ENCODE measurements around the gene ISL2.

ISL2 gene

GRCh38 chr15:76345880-76346668, 9.5 kb downstream of the ISL2 start:
- Histone ChIP-seq H3K9me2 (replicated peaks; ENCODE audit: low read depth, low read length) (no peaks in the 10 kb centered on the region), H3K36me3 (ENCODE audit: insufficient read depth, low read length) (0 out of 2 replicates have a peak, but pooled peaks cover 4% of the 10 kb centered on the region), H3K4me2 (ENCODE audit: low read depth, low read length, poor library complexity, severe bottlenecking) (no peak overlapping the region), H3K9ac (ENCODE audit: low read depth, low read length, poor library complexity, severe bottlenecking) (no peak overlapping the region), H3F3A (ENCODE audit: low read depth) (no peaks in the 10 kb centered on the region), H3K9me3 (ENCODE audit: insufficient read depth, low read depth, low read length) (no peaks in the 10 kb centered on the region), H4K20me1 (ENCODE audit: insufficient read depth, low read length, poor library complexity, severe bottlenecking) (no peaks in the 10 kb centered on the region), H3K4me1 (ENCODE audit: insufficient read depth, low read length, poor library complexity, severe bottlenecking) (no peaks in the 10 kb centered on the region), H3K4me3 (ENCODE audit: low read length, poor library complexity, severe bottlenecking) (no peak overlapping the region), H2AFZ (ENCODE audit: low read length) (no peak overlapping the region), H3K27me3 (ENCODE audit: insufficient read depth, low read length, poor library complexity, severe bottlenecking) (no peaks in the 10 kb centered on the region), H3K79me2 (ENCODE audit: insufficient read depth, low read length) (no peaks in the 10 kb centered on the region)
- TF ChIP-seq, protein P1, sequence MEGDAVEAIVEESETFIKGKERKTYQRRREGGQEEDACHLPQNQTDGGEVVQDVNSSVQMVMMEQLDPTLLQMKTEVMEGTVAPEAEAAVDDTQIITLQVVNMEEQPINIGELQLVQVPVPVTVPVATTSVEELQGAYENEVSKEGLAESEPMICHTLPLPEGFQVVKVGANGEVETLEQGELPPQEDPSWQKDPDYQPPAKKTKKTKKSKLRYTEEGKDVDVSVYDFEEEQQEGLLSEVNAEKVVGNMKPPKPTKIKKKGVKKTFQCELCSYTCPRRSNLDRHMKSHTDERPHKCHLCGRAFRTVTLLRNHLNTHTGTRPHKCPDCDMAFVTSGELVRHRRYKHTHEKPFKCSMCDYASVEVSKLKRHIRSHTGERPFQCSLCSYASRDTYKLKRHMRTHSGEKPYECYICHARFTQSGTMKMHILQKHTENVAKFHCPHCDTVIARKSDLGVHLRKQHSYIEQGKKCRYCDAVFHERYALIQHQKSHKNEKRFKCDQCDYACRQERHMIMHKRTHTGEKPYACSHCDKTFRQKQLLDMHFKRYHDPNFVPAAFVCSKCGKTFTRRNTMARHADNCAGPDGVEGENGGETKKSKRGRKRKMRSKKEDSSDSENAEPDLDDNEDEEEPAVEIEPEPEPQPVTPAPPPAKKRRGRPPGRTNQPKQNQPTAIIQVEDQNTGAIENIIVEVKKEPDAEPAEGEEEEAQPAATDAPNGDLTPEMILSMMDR (conservative IDR thresholded peaks at IDR 0.05; ENCODE audit: low read length), result no peak
- TF ChIP-seq EZH2phosphoT487 (IDR thresholded peaks at IDR 0.05; ENCODE audit: borderline replicate concordance), result no peak

- Histone ChIP-seq H3K9ac (ENCODE audit: low read depth, low read length, poor library complexity, severe bottlenecking) (no peak overlapping the region), H3K9me2 (replicated peaks; ENCODE audit: low read depth, low read length) (no peaks in the 10 kb centered on the region), H2AFZ (ENCODE audit: low read length) (no peak overlapping the region), H3K4me1 (ENCODE audit: insufficient read depth, low read length, poor library complexity, severe bottlenecking) (no peaks in the 10 kb centered on the region), H3F3A (ENCODE audit: low read depth) (no peaks in the 10 kb centered on the region), H3K9me3 (ENCODE audit: insufficient read depth, low read depth, low read length) (no peaks in the 10 kb centered on the region), H3K4me3 (ENCODE audit: low read length, poor library complexity, severe bottlenecking) (no peak overlapping the region), H3K4me2 (ENCODE audit: low read depth, low read length, poor library complexity, severe bottlenecking) (no peak overlapping the region), H3K27me3 (ENCODE audit: insufficient read depth, low read length, poor library complexity, severe bottlenecking) (no peaks in the 10 kb centered on the region), H3K36me3 (ENCODE audit: insufficient read depth, low read length) (0 out of 2 replicates have a peak, but pooled peaks cover 4% of the 10 kb centered on the region), H4K20me1 (ENCODE audit: insufficient read depth, low read length, poor library complexity, severe bottlenecking) (no peaks in the 10 kb centered on the region), H3K79me2 (ENCODE audit: insufficient read depth, low read length) (no peaks in the 10 kb centered on the region)
- TF ChIP-seq, protein P1 (conservative IDR thresholded peaks at IDR 0.05; ENCODE audit: low read length), result no peak
- TF ChIP-seq EZH2phosphoT487 (IDR thresholded peaks at IDR 0.05; ENCODE audit: borderline replicate concordance), result no peak
Measured at GRCh38 chr15:76346669-76347481, 10.3 kb downstream of the ISL2 start.

DNA sequence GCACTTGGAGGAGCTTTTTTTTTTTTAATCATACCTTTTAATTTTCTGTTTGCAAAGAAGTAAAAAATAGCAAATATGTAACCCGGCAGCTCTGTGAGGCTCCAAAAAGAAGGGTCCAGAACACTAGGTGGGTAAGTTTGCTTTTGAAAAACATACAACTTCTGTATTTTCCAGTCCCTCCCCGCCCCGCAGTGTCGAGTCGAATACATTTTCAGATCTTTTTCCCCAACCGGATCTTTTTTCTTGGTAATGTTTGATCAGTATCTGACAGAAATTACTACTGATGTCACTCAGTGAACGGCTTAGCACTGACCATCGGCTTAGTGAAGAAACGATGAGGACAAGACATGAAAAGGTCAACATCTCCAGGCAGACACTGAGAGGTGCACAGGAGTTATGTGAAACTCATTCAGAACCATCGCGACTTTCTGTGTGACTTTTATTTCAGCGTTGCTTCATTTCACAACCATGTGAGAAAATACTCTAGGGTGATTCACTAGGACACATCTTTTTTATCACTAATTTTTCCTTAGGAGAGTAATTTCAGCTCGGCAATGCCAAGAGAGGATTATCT, 11.0 kb downstream of the ISL2 start:
- Histone ChIP-seq H3K79me2 (ENCODE audit: insufficient read depth, low read length) (no peaks in the 10 kb centered on the region), H3K4me3 (ENCODE audit: low read length, poor library complexity, severe bottlenecking) (no peak overlapping the region)

More for the DNA sequence above, 11.0 kb downstream of the ISL2 start:
- H3K27me3 ChIP-seq (ENCODE audit: insufficient read depth, low read length, poor library complexity, severe bottlenecking), result no peaks in the 10 kb centered on the region
- TF ChIP-seq, protein P1 (conservative IDR thresholded peaks at IDR 0.05; ENCODE audit: low read length), result no peak
- no peak for TF ChIP-seq EZH2phosphoT487 (IDR thresholded peaks at IDR 0.05; ENCODE audit: borderline replicate concordance)
- no peaks in the 10 kb centered on the region for H3K9me2 ChIP-seq (replicated peaks; ENCODE audit: low read depth, low read length)
- H3K4me1 ChIP-seq (ENCODE audit: insufficient read depth, low read length, poor library complexity, severe bottlenecking), result no peaks in the 10 kb centered on the region
- no peaks in the 10 kb centered on the region for H3F3A ChIP-seq (ENCODE audit: low read depth)
- no peaks in the 10 kb centered on the region for H3K9me3 ChIP-seq (ENCODE audit: insufficient read depth, low read depth, low read length)
- H3K9ac ChIP-seq (ENCODE audit: low read depth, low read length, poor library complexity, severe bottlenecking), result no peak overlapping the region
- 0 out of 2 replicates have a peak, but pooled peaks cover 4% of the 10 kb centered on the region for H3K36me3 ChIP-seq (ENCODE audit: insufficient read depth, low read length)
- H4K20me1 ChIP-seq (ENCODE audit: insufficient read depth, low read length, poor library complexity, severe bottlenecking), result no peaks in the 10 kb centered on the region
- no peak overlapping the region for H3K4me2 ChIP-seq (ENCODE audit: low read depth, low read length, poor library complexity, severe bottlenecking)
- H2AFZ ChIP-seq (ENCODE audit: low read length), result no peak overlapping the region
